Renal pelvis (tissue), 12 donors: ENCODE measurements around the gene MRPL22. TPM values are rescaled to one million over a fixed set of nuclear protein-coding genes. Genes with fewer than 3 reads are reported as not detected.
"Not testable (repeated sequence)": the region's sequence is repeated elsewhere in the genome, so short reads cannot be mapped to it uniquely, and the experiment has no call there.

Source experiments
- DNase-seq: peaks from one replicate; pipeline ENCODE4 v3.0.0-alpha.2; 2013
- long read RNA-seq, 16 experiments: transcript quantifications; one replicate each; lab custom pipeline, GENCODE V29; 2026
- polyA plus RNA-seq, 3 donors: library from polyadenylated mRNA; unstranded; fragments of 120-200 nt; gene quantifications; one replicate each; pipeline ENCODE4 v1.2.1, GENCODE V29; 2013; ENCODE audit not compliant: insufficient read length in 3 of 3

The MRPL22 gene
- polyA plus RNA-seq = 10 to 100 TPM; 44.4 to 49.0 (median 46.4) TPM
- long read RNA-seq, donor 1, transcript MRPL22-201 (6 exons, 3,035 nt) = minor isoform, 6 of 94 reads
- long read RNA-seq, donor 1, transcript MRPL22-202 (6 exons, 784 nt) = minor isoform, 9 of 94 reads
- long read RNA-seq, donor 1, transcript MRPL22-207 (7 exons, 3,176 nt) = major isoform, 61 of 94 reads
- long read RNA-seq, donor 1, partial matches to known transcripts = 17 of 94 reads
- long read RNA-seq, donor 1, other reads (novel, unspliced or antisense) = 0 of 94 reads
- long read RNA-seq, donor 2, transcript MRPL22-207 (7 exons, 3,176 nt) = major isoform, 69 of 112 reads
- long read RNA-seq, donor 2, transcript MRPL22-202 (6 exons, 784 nt) = minor isoform, 21 of 112 reads
- long read RNA-seq, donor 2, partial matches to known transcripts = 14 of 112 reads
- long read RNA-seq, donor 2, other reads (novel, unspliced or antisense) = 0 of 112 reads
- long read RNA-seq, donor 3, transcript MRPL22-202 (6 exons, 784 nt) = minor isoform, 19 of 83 reads
- long read RNA-seq, donor 3, transcript MRPL22-207 (7 exons, 3,176 nt) = major isoform, 46 of 83 reads
- long read RNA-seq, donor 3, partial matches to known transcripts = 13 of 83 reads
- long read RNA-seq, donor 3, other reads (novel, unspliced or antisense) = 0 of 83 reads
- long read RNA-seq, donor 4, transcript MRPL22-207 (7 exons, 3,176 nt) = major isoform, 87 of 135 reads
- long read RNA-seq, donor 4, transcript MRPL22-202 (6 exons, 784 nt) = minor isoform, 25 of 135 reads
- long read RNA-seq, donor 4, partial matches to known transcripts = 19 of 135 reads
- long read RNA-seq, donor 4, other reads (novel, unspliced or antisense) = 0 of 135 reads
- long read RNA-seq, donor 5, transcript MRPL22-207 (7 exons, 3,176 nt) = major isoform, 21 of 35 reads
- long read RNA-seq, donor 5, partial matches to known transcripts = 6 of 35 reads
- long read RNA-seq, donor 5, other reads (novel, unspliced or antisense) = 0 of 35 reads
- long read RNA-seq, donor 6, transcript MRPL22-207 (7 exons, 3,176 nt) = major isoform, 45 of 59 reads
- long read RNA-seq, donor 6, partial matches to known transcripts = 6 of 59 reads
- long read RNA-seq, donor 6, other reads (novel, unspliced or antisense) = 0 of 59 reads
- long read RNA-seq, donor 7, transcript MRPL22-207 (7 exons, 3,176 nt) = major isoform, 37 of 60 reads
- long read RNA-seq, donor 7, transcript MRPL22-205 (3 exons, 2,344 nt) = minor isoform, 6 of 60 reads
- long read RNA-seq, donor 7, partial matches to known transcripts = 10 of 60 reads
- long read RNA-seq, donor 7, other reads (novel, unspliced or antisense) = 0 of 60 reads
- long read RNA-seq, donor 8, transcript MRPL22-207 (7 exons, 3,176 nt) = major isoform, 14 of 29 reads
- long read RNA-seq, donor 8, partial matches to known transcripts = 10 of 29 reads
- long read RNA-seq, donor 8, other reads (novel, unspliced or antisense) = 0 of 29 reads
- long read RNA-seq, donor 9, transcript MRPL22-202 (6 exons, 784 nt) = minor isoform, 18 of 128 reads
- long read RNA-seq, donor 9, transcript MRPL22-201 (6 exons, 3,035 nt) = minor isoform, 14 of 128 reads
- long read RNA-seq, donor 9, transcript MRPL22-207 (7 exons, 3,176 nt) = major isoform, 84 of 128 reads
- long read RNA-seq, donor 9, partial matches to known transcripts = 11 of 128 reads
- long read RNA-seq, donor 9, other reads (novel, unspliced or antisense) = 0 of 128 reads
- long read RNA-seq, donor 10, transcript MRPL22-202 (6 exons, 784 nt) = minor isoform, 9 of 55 reads
- long read RNA-seq, donor 10, transcript MRPL22-207 (7 exons, 3,176 nt) = major isoform, 42 of 55 reads
- long read RNA-seq, donor 10, partial matches to known transcripts = 0 of 55 reads
- long read RNA-seq, donor 10, other reads (novel, unspliced or antisense) = 0 of 55 reads
- long read RNA-seq, donor 11, transcript MRPL22-207 (7 exons, 3,176 nt) = major isoform, 31 of 43 reads
- long read RNA-seq, donor 11, transcript MRPL22-202 (6 exons, 784 nt) = minor isoform, 8 of 43 reads
- long read RNA-seq, donor 11, partial matches to known transcripts = 0 of 43 reads
- long read RNA-seq, donor 11, other reads (novel, unspliced or antisense) = 0 of 43 reads
- long read RNA-seq, donor 12, transcript MRPL22-201 (6 exons, 3,035 nt) = minor isoform, 6 of 114 reads
- long read RNA-seq, donor 12, transcript MRPL22-207 (7 exons, 3,176 nt) = major isoform, 74 of 114 reads
- long read RNA-seq, donor 12, transcript MRPL22-202 (6 exons, 784 nt) = minor isoform, 17 of 114 reads
- long read RNA-seq, donor 12, partial matches to known transcripts = 13 of 114 reads
- long read RNA-seq, donor 12, other reads (novel, unspliced or antisense) = 0 of 114 reads
- long read RNA-seq, donor 13, transcript MRPL22-207 (7 exons, 3,176 nt) = major isoform, 20 of 36 reads
- long read RNA-seq, donor 13, partial matches to known transcripts = 7 of 36 reads
- long read RNA-seq, donor 13, other reads (novel, unspliced or antisense) = 0 of 36 reads
- long read RNA-seq, donor 14, transcript MRPL22-207 (7 exons, 3,176 nt) = major isoform, 74 of 117 reads
- long read RNA-seq, donor 14, transcript MRPL22-202 (6 exons, 784 nt) = minor isoform, 13 of 117 reads
- long read RNA-seq, donor 14, transcript MRPL22-201 (6 exons, 3,035 nt) = minor isoform, 5 of 117 reads
- long read RNA-seq, donor 14, partial matches to known transcripts = 19 of 117 reads
- long read RNA-seq, donor 14, other reads (novel, unspliced or antisense) = 0 of 117 reads
- long read RNA-seq, donor 15, transcript MRPL22-207 (7 exons, 3,176 nt) = major isoform, 60 of 93 reads
- long read RNA-seq, donor 15, transcript MRPL22-202 (6 exons, 784 nt) = minor isoform, 11 of 93 reads
- long read RNA-seq, donor 15, partial matches to known transcripts = 15 of 93 reads
- long read RNA-seq, donor 15, other reads (novel, unspliced or antisense) = 0 of 93 reads
- long read RNA-seq, donor 16, transcript MRPL22-202 (6 exons, 784 nt) = minor isoform, 9 of 105 reads
- long read RNA-seq, donor 16, transcript MRPL22-201 (6 exons, 3,035 nt) = minor isoform, 5 of 105 reads
- long read RNA-seq, donor 16, transcript MRPL22-207 (7 exons, 3,176 nt) = major isoform, 65 of 105 reads
- long read RNA-seq, donor 16, partial matches to known transcripts = 22 of 105 reads
- long read RNA-seq, donor 16, other reads (novel, unspliced or antisense) = 0 of 105 reads

DNA sequence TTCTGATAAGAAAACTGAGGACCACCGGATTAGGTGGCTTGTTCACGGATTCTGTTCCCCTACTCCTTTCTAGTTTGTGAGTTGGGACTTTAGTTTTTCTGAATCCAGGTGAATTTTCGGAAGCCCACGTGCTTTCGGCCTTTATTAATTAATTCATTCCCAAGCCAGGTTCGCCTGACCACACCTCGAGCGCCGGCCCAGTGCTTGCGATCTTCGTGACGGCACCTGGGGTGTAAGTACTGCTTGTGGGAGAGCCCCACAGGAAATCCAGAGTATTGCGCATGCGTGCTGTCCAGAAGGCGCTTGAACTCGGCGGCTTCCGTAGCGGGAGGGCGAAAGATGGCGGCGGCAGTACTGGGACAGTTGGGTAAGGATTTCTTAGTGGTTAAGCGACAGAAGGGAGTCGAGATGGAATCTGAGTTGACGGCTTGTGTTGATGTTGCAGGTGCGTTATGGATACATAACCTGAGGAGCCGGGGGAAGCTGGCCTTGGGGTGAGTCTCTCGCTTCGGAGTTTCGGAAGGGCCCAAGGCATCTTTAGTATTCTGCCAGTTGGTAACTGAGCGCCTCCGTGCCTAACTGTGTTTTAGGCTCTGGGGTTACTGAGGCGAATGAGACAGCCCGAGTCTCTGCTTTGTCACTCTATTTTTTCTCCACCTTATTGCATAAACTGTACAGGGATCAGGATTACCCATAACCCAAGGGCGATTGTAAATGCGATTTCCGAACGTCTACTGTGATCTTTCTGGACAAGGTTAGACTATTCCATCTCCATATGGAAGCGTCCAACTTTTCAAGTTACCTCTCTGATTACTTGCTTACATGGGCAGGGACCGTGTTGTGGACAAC lies at the start of gene MRPL22:
Gene MRPL22 (plus strand): TSS at position 302 of the 849 bp plus-strand sequence. CDS start 38 bp downstream, at position 340.
- peak; percentile 94 for DNase-seq

DNA sequence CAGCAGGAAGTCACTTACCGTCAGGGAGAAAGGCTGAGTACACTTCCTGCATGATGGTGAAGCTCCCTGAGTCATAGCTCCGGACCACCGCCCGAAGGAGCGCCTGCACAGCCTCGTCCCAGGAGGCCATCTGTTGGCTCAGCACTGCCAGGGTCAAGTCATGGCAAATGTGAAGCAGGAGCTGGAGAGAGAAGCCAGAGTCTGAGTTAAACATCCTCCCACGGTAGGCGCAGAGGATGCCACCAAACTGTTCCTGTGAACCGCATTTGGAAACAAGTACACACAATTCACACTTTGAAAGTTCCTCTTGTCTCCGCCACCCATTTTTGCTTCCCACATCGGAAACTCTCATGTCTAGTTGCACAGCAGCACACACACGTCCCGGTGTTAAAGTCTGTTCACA lies 48.5 kb upstream of the MRPL22 start:
- DNase-seq = no peak

DNA sequence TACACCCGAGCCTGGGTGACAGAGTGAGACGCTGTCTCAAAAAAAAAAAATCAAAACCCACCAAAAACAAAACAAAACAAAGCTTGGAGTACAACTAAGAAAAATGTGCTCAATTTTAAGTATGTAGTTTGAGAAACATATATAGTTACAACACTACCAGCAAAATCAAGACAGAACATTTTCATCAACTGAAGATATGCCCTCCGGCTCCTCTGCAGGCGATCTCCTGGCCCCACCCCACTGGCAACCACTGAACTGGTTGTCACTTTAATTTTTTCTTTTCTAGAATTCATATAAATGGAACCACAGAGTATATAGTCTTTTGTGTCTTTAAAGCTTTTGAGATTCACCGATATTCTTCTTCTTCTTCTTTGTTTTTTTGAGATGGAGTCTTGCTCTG lies 47.5 kb upstream of the MRPL22 start:
- DNase-seq = no peak

DNA sequence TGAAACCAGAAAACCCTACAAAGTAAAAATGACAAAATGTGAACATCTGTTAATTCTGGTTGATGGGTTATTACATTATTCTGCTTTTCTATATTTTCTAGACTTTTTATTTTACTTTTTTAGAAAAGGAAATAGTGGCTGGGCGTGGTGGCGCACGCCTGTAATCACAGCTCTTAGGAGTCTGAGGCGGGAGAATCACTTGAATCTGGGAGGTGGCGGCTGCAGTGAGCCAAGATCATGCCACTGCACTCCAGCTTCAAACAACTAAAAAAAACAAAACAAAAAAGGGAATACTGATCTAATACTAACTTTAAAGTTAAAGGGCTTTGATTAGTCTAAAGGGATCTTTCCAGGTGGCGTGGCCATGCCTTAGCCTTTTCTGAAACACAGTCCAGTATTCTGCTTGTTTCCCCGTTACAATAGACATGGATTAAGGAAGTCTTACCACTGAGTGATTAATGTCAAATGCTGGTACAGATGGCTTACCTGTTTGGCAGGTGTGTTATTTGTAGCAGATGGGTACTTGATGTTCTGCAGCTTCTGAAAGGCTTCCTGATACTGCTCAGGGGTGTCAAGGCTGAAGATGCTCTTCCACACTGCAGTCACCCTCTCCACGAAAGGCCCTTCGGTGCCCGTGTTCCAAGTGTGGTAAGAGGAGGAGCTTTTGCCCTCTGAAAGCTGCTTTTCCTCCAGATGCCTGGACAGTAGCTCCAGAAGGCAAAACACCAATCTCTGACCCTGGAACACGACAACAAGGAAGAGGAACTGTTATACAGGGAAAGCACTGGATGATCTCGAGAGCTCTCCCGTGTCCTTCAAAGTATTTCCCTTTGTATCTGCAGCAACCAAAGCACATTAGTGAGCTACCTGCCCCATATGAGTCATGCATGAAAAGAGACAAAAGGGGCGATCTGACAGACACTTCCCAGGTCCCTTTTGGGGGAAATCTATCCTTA lies 45.0 kb upstream of the MRPL22 start:
- DNase-seq = no peak

DNA sequence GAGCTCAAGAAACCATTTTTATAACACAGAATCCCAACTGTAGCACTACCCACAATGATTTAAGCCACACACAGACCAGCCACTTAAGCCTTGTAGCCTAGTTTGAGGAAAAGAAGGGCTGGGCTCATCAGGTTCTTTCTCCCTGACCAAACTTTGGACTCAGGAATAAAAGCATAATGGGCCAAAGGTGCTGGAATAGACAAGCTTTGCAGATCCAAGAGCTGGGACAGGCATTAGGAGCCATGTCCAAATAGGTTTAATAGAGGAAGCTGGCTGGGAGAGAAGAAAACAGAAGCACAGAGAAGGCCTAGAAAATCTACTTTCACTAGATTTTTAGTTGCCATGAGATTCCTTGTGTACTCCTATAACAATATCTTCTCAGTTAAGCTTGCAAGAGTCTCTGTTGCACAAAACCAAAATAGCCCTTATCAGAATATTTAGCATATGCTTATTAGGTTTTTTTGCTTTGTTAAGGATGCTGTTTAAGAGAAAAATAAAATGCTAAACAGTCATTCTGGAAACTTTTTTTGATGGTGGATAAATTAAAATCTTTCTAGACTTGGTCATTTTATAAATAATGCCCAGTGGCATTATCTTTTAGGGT lies 44.2 kb upstream of the MRPL22 start:
- DNase-seq = no peak

DNA sequence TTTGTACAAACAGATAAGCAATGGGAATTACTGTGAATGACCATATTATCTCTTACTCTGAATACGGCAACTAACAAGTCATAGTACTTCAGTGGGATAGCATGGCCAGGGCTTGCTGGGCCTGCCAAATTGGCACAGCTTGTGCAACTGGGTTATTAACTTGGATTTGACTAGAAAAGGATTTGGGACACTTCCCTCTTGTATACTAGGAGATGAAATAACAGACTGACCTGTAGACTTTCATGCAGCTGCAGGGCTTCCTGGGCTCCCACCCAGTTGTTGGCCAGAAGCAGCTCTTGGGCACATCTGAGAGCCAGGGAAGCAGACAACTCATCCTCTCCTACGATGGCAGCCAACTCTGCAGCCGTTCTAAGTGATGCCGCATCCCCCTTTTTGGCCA lies 42.7 kb upstream of the MRPL22 start:
- no peak for DNase-seq

DNA sequence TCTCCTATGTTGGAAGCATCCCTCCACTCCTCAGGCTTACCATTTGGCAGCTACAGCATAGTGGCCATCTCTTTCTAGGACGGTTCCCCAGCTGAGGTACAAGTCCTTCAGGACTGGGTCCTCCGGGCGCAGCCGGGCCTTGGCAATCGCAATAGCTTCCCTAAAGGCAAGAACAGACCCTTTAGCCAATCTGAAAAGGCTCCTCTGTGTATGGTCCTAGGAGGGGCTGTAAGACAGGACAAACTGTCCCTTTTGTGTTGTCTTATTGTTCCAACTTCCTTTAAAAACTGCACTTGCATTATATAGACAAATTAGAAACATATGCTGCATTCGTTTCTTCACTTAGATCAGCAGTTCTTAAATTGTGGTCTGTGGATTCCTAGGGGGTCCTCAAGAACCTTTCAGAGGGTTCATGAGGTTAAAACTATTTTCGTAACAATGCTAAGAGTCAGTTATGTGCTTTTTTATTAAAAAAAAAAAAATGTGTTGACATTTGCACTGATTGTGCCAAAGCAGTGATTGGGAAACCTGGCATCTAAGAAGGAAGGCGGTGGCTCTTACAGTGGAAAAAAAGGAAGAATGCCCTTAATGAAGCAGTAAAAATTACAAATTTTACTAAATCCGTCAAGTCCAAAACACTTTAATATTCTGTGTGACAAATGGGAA lies 41.6 kb upstream of the MRPL22 start:
- DNase-seq = no peak

DNA sequence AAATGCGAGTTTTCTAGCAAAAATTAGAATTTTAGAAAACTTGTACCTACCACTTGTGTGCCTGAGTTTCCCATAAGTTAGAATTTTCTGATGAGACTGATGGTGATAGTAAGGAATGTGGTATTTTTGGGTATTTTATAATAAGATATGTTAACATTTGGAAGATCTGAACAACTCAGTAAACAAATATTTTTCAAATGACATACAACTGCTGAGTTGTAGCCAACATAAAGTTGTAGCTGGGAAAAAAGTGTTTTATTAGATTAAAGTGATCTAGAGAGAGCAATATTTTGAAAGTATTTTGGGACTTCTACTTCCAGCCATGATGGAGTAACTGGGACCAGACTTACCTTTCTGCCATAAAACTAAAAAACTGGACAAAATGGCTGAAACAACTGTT lies 40.8 kb upstream of the MRPL22 start:
- no peak for DNase-seq

DNA sequence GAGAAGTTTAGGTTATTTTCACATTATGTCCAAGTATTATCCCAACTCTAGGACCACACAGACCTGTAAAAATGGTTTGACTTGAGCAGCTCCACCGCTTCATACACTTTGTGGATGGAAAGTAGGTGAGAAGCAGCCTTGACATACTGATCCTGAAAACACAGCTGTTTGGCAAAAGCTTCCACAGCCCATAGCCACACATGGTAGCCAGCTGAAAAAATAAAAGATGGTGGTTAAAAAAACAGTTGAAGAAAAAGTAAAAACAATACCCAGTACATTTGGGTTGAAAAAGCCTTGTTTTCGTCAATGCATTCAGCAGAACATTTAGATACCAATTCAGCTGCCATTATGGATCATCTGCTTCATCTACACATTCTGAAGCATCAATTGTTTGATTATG lies 39.6 kb upstream of the MRPL22 start:
- no peak for DNase-seq

DNA sequence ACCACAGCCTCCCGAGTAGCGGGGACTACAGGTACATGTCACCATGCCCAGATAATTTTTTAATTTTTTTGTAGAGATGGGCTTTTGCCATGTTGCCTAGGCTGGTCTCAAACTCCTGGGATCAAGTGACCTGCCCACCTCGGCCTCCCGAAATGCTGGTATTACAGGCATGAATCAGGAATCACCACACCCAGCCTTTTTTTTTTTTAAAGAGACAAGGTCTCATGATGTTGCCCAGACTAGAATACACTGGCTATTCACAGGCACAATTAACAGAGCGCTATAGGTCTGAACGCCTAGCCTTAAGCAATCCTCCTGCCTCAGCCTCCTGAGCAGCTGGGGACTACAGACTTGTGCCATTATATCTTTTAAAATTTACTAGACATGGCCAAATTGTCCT lies 39.0 kb upstream of the MRPL22 start:
- DNase-seq = no peak

DNA sequence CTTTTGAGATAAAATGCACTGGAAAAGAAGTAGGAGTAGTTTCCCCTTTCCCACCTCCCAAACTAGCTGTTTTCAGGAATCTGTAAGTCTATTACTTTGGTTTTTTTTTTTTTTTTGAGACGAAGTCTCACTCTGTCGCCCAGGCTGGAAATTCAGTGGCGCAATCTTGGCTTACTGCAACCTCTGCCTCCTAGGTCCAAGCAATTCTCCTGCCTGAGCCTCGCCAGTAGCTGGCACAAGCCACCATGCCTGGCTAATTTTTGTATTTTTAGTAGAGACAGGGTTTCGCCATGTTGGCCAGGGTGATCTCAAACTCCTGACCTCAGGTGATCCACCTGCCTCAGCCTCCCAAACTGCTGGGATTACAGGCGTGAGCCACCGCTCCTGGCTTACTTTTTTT lies 35.3 kb upstream of the MRPL22 start:
- not testable (repeated sequence) for DNase-seq

DNA sequence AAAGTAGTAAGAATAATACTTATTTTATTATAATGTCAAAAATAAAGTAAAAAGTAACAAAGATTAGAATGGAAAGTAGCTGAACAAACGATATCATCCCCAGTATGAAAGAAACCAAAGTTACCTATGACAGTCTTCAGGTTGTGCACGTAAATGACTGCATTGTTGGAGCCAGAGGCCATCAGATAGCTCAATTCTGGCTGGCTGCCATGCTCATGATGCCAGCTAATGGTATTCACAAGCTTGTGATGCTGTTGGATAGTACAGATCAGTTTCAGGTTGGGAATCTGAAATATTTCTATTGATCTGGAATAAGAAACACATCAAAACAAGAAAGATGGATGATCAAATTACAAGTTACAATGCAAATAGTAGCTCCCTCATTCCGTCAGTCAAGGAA lies 24.0 kb upstream of the MRPL22 start:
- DNase-seq = no peak

DNA sequence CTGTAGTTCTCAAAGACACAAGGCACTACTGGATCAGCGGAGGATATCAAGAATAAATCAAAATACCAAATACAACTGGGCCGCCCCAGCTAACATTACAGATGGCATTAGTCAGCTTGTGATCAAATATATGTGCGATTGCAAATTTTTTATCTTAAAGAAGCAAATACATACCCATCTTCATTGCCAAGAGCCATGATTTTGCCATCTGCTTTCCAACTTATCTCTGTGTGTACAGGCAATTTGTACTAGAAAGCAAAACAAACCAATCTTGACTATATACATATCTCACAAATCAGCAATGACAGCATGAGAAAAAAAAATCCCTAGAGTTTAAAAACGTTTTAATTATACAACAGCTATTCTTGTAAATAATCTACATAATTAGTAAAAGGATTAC lies 23.1 kb upstream of the MRPL22 start:
- DNase-seq = no peak
